Kidney epithelial cell (primary cell): ENCODE results near the gene NMNAT3. TPM values are rescaled to one million over a fixed set of nuclear protein-coding genes. Genes with fewer than 3 reads are reported as not detected.

Experiments used
- DNase-seq: peaks from one replicate; pipeline ENCODE4 v3.0.0-alpha.2; 2010; ENCODE audit warnings: low read depth
- H3K27me3 ChIP-seq: 2 replicates; pipeline ENCODE4 v1.6.0; 2011; ENCODE audit warnings: low read length; ENCODE audit not compliant: control insufficient read depth, insufficient read depth
- H3K36me3 ChIP-seq: 2 replicates; pipeline ENCODE4 v1.5.1; 2011; ENCODE audit warnings: low read length; ENCODE audit not compliant: control insufficient read depth, insufficient read depth
- H3K4me3 ChIP-seq: 2 replicates; pipeline ENCODE4 v1.5.1; 2011; ENCODE audit warnings: low read depth, mild to moderate bottlenecking, control low read depth, low read length
- CTCF ChIP-seq: IDR thresholded peaks from 2 replicates; pipeline ENCODE4 v1.5.1; 2011; ENCODE audit warnings: mild to moderate bottlenecking, moderate library complexity, low read length, control low read depth, inconsistent platforms; ENCODE audit not compliant: insufficient read depth, poor library complexity, severe bottlenecking
- total RNA-seq: library from RNA; depleted of rRNA; stranded (reverse); fragments of >200 nt; gene quantifications from 2 replicates; pipeline ENCODE4 v1.2.3, GENCODE V29; 2015

Gene NMNAT3
- 6.6 and 8.6 TPM in 2 replicates for total RNA-seq

DNA sequence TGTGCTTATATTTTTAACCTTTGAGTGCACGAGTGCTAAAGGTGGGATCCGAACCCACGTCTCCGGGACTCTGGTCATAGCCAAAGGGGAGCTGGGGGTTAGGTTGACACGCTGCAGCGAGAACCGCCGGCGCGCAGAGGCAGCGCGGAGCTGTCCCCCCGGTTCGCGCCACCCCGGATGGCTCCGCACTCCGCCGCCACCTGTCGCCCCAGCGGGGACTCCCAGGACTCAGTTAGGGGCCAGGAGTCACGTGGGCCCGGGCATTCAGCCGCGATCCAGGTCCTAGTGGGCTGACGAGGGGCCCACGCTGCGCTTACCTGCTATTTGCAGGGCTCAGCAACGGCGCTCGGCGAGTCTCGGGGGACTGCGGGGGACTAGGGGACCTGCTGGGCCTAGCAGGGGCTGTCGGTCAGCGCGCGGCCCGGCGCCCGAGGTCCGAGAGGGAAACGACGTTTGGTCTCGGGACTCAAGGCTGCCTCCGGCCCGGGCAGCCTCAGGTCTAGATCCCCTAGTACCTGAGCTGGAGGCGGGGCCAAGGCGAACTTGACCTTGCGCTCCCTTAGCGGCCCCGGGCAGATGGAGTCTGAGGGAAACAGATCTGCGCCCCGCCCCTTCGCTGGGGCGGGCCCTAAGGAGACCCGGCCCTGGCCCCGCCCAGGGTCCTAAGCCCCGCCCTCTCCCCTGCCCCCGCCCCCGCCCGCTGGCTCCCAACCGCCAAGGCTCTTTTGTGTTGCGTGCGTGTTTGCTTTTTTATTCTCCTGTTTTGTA lies at the start of gene NMNAT3:
NMNAT3 (minus strand) TSS at position 585 of the 768 bp plus-strand sequence. CDS start 50,248 bp downstream, outside the sequence.
- DNase-seq = peak; percentile 35
- TF ChIP-seq CTCF = no peak
- Histone ChIP-seq H3K36me3 (no peaks in the 10 kb centered on the region), H3K27me3 (no peaks in the 10 kb centered on the region), H3K4me3 (peak within 1 kb of the TSS; percentile 59)

DNA sequence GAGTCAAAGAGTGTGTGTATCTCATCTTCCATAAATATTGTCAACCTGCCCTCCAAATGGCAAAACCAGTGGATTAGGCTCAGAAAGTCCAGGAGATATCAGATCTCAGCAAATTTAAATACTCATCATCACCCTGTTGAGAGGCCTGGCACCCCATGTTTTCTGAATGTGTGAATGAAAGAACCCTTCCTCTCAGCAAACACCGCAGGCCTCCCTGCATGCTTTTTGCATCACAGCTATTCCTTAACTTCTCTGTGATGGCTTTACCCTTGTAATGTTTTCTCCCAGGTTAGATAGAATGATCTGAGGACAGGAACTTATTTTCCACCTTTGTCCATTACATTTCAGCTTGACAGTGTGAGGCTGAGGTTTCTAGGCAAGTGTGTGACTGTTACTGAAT lies 43.6 kb upstream of the NMNAT3 start:
- no peaks in the 10 kb centered on the region for H3K36me3 ChIP-seq
- no peak for TF ChIP-seq CTCF
- H3K4me3 ChIP-seq = no peak overlapping the region
- no peak for DNase-seq
- H3K27me3 ChIP-seq = no peaks in the 10 kb centered on the region

DNA sequence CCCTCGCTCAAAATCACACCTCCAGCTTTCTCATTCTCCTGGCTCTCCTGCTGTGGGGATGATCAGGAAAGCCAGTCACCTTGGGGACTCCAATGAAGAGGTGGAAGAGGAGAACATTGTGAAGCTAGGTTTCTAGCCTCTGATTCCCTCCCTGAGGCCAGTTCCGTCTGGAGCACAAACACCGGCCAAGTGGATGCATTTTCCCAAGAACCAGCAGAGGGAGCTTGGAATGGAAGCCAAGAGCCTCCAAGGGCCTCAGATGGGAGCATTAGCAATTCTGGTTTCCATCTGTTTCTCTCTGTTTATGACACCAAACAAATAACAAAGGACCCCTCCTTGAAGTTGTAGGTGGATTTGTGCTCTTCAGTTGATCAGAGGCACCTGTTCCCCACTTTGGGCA lies 40.6 kb upstream of the NMNAT3 start:
- TF ChIP-seq CTCF = peak; percentile 81
- Histone ChIP-seq H3K4me3 (no peak overlapping the region), H3K27me3 (no peaks in the 10 kb centered on the region), H3K36me3 (no peaks in the 10 kb centered on the region)
- DNase-seq = no peak

GRCh38 chr3:139716908-139717485 lies 39.2 kb upstream of the NMNAT3 start:
- no peaks in the 10 kb centered on the region for H3K27me3 ChIP-seq
- H3K36me3 ChIP-seq = no peaks in the 10 kb centered on the region
- TF ChIP-seq CTCF = no peak
- DNase-seq = no peak
- no peak overlapping the region for H3K4me3 ChIP-seq

DNA sequence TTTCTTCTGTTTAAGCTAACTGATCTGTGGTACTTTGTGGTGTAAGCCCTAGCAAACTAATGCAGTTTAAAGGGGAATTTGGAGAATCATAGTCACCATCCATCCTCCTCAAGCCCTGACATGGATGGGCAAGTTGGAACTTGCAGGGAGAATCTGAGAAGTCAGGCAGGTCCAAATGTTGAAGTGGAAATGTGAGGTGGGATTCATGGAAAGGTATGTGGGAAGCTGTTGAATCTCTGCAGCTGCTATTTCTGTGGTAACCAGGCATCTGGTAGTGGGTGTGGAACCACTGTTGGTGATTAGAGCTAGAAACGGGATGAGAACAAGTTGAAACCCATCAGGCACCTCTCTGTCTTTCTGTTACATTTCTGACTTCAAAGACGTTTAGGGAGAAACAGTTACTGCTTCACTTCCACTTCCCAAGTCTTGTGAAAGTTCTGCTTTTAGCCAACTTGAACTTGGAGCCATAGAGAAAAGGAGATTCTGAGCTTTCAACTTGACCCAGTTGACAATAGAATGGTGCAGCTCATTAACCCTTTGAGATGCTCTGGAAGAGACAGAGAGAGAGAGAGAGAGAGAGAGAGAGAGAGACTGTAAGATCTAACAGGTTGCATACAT lies 38.1 kb upstream of the NMNAT3 start:
- Histone ChIP-seq H3K4me3 (no peak overlapping the region), H3K27me3 (no peaks in the 10 kb centered on the region), H3K36me3 (no peaks in the 10 kb centered on the region)
- TF ChIP-seq CTCF = no peak
- no peak for DNase-seq

DNA sequence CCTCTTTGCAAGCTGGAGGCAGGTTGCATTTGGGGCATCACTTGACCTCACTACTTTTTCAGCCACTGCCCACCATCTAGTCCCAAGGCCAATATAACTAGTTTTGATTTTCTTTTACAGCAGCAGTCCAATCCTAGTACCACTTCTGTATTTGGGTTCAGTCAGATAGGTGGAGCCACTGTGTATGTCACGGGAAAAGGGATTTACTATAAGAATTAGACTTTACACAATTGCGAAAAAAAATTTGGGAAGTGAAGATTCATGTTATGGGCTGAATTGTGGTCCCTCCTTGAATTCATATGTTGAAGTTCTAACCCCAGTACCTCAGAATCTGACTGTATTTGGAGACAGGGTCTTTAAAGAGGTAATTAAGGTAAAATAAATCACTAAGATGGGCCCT lies 37.4 kb upstream of the NMNAT3 start:
- TF ChIP-seq CTCF = no peak
- no peak for DNase-seq
- Histone ChIP-seq H3K36me3 (no peaks in the 10 kb centered on the region), H3K4me3 (no peak overlapping the region), H3K27me3 (no peaks in the 10 kb centered on the region)
